ENCODE data around the gene NSG1.
A peak's percentile ranks its signal among the peaks of the same experiment; 100 is the strongest.

NSG1 gene

GRCh38 chr4:4368809-4369580 is 17.9 kb upstream of the NSG1 start:
- no peak for DNase-seq (ENCODE audit: low read depth in 2 of 3, low spot score in 1 of 3)

GRCh38 chr4:4374388-4375098 is 12.4 kb upstream of the NSG1 start:
- no peak for DNase-seq (ENCODE audit: low read depth in 2 of 3, low spot score in 1 of 3)

GRCh38 chr4:4376074-4376473 is 10.8 kb upstream of the NSG1 start:
- no peak for DNase-seq (ENCODE audit: low read depth in 2 of 3, low spot score in 1 of 3)

GRCh38 chr4:4377191-4377590 is 9.7 kb upstream of the NSG1 start:
- no peak for DNase-seq (ENCODE audit: low read depth in 2 of 3, low spot score in 1 of 3)

GRCh38 chr4:4377732-4378460 is 9.0 kb upstream of the NSG1 start:
- DNase-seq (ENCODE audit: low read depth in 2 of 3, low spot score in 1 of 3), result no peak

GRCh38 chr4:4379540-4380087 is 7.3 kb upstream of the NSG1 start:
- no peak for DNase-seq (ENCODE audit: low read depth in 2 of 3, low spot score in 1 of 3)

- DNase-seq (ENCODE audit: low read depth in 2 of 3, low spot score in 1 of 3), result no peak
Measured at GRCh38 chr4:4383085-4383484, 3.8 kb upstream of the NSG1 start.

GRCh38 chr4:4384837-4385236 is 2.1 kb upstream of the NSG1 start:
- peak in 1 of 3 donors; percentile 4 for DNase-seq (ENCODE audit: low read depth in 2 of 3, low spot score in 1 of 3)

- DNase-seq (ENCODE audit: low read depth in 2 of 3, low spot score in 1 of 3), result no peak
Measured at GRCh38 chr4:4385729-4386295, 1.1 kb upstream of the NSG1 start.

- DNase-seq (ENCODE audit: low read depth in 2 of 3, low spot score in 1 of 3), result peak in 1 of 3 donors; percentile 20
Measured at GRCh38 chr4:4386296-4386735, 586 bp upstream of the NSG1 start.

GRCh38 chr4:4387531-4388310 is 819 bp downstream of the NSG1 start:
- DNase-seq (ENCODE audit: low read depth in 2 of 3, low spot score in 1 of 3), result peak in 1 of 3 donors; percentile 6

GRCh38 chr4:4388311-4388790 is 1.4 kb downstream of the NSG1 start:
- DNase-seq (ENCODE audit: low read depth in 2 of 3, low spot score in 1 of 3), result no peak

GRCh38 chr4:4388836-4389575 is 2.1 kb downstream of the NSG1 start:
- DNase-seq (ENCODE audit: low read depth in 2 of 3, low spot score in 1 of 3), result no peak

GRCh38 chr4:4390046-4390445 is 3.1 kb downstream of the NSG1 start:
- DNase-seq (ENCODE audit: low read depth in 2 of 3, low spot score in 1 of 3), result no peak

GRCh38 chr4:4390515-4391240 is 3.8 kb downstream of the NSG1 start:
- no peak for DNase-seq (ENCODE audit: low read depth in 2 of 3, low spot score in 1 of 3)

- DNase-seq (ENCODE audit: low read depth in 2 of 3, low spot score in 1 of 3), result no peak
Measured at GRCh38 chr4:4391866-4392265, 5.0 kb downstream of the NSG1 start.

- no peak for DNase-seq (ENCODE audit: low read depth in 2 of 3, low spot score in 1 of 3)
Measured at GRCh38 chr4:4392501-4393183, 5.7 kb downstream of the NSG1 start.

- no peak for DNase-seq (ENCODE audit: low read depth in 2 of 3, low spot score in 1 of 3)
Measured at GRCh38 chr4:4394644-4395043, 7.7 kb downstream of the NSG1 start.

Data from stimulated activated CD4-positive, alpha-beta T cell treated with anti-CD3 and anti-CD28 coated beads, Interleukin-12 subunit alpha, Interleukin-12 subunit beta, amount 100 ng/mL, for 48 hours (primary cell).